Suprapubic skin (tissue), 4 donors: ENCODE results near the gene CDH13. TPM values are rescaled to one million over a fixed set of nuclear protein-coding genes. Genes with fewer than 3 reads are reported as not detected.

Experiments
- DNase-seq, 2 donors: peaks; one replicate each; pipeline ENCODE4 v3.0.0-alpha.2; 2019; ENCODE audit warnings: low spot score in 2 of 2
- H3K27ac ChIP-seq: fragments of 200-600 bp; sonication (generic); one replicate; pipeline ENCODE4 v1.5.1; 2019
- H3K27me3 ChIP-seq: fragments of 200-600 bp; sonication (generic); one replicate; pipeline ENCODE4 v1.5.1; 2019
- H3K36me3 ChIP-seq: fragments of 200-600 bp; sonication (generic); one replicate; pipeline ENCODE4 v1.5.1; 2019
- H3K4me1 ChIP-seq: fragments of 200-600 bp; sonication (generic); one replicate; pipeline ENCODE4 v1.5.1; 2019
- H3K4me3 ChIP-seq: fragments of 200-600 bp; sonication (generic); one replicate; pipeline ENCODE4 v1.5.1; 2019; ENCODE audit warnings: mild to moderate bottlenecking
- H3K9me3 ChIP-seq: fragments of 200-600 bp; sonication (generic); one replicate; pipeline ENCODE4 v1.5.1; 2019
- CTCF ChIP-seq, 2 donors: fragments of 200-600 bp in 1 of 2; fragments of 450-650 bp in 1 of 2; sonication (generic) in 1 of 2; IDR thresholded peaks; one replicate each; pipeline ENCODE4 v1.5.1; 2016 to 2019; ENCODE audit warnings: antibody characterized with exemption in 2 of 2, mild to moderate bottlenecking in 1 of 2, moderate library complexity in 1 of 2
- EP300 ChIP-seq: sonication (generic); formaldehyde crosslinking; IDR thresholded peaks from one replicate; pipeline ENCODE4 v1.6.1; 2017; ENCODE audit warnings: antibody characterized with exemption
- POLR2A ChIP-seq, 2 donors: fragments of 450-650 bp; IDR thresholded peaks; one replicate each; pipeline ENCODE4 v1.6.1; 2017; ENCODE audit warnings: antibody characterized with exemption in 2 of 2, mild to moderate bottlenecking in 2 of 2, moderate library complexity in 2 of 2
- POLR2AphosphoS5 ChIP-seq, 3 donors: sonication (generic); formaldehyde crosslinking; IDR thresholded peaks; one replicate each; pipeline ENCODE4 v1.6.1; 2017; ENCODE audit warnings: antibody characterized with exemption in 3 of 3
- WGBS: methylation state at CpG from one replicate; pipeline ENCODE4 v1.1.5; 2018; 5-methylcytosine and 5-hydroxymethylcytosine counted together
- total RNA-seq, 4 donors: library from RNA; depleted of rRNA; stranded (reverse); fragments of >200 nt; gene quantifications; one replicate each; pipeline ENCODE4 v1.1.0, GENCODE V29; 2016

The CDH13 gene
- total RNA-seq, 4 donors from 2014 or later, result 90.4 to 176 (median 139) TPM

GRCh38 chr16:83704656-83705055 lies 1077.9 kb downstream of the CDH13 start:
- H3K36me3 ChIP-seq, result no peaks in the 10 kb centered on the region
- TF ChIP-seq CTCF (IDR thresholded peaks at IDR 0.05) (no peak), POLR2A (IDR thresholded peaks at IDR 0.05) (no peak), EP300 (no peak), POLR2AphosphoS5 (IDR thresholded peaks at IDR 0.05) (no peak)
- H3K4me1 ChIP-seq, result no peaks in the 10 kb centered on the region
- H3K4me3 ChIP-seq, result no peak overlapping the region
- DNase-seq, result no peak
- H3K27ac ChIP-seq, result no peak overlapping the region
- no peaks in the 10 kb centered on the region for H3K27me3 ChIP-seq
- no peaks in the 10 kb centered on the region for H3K9me3 ChIP-seq

GRCh38 chr16:83705856-83706255 lies 1079.1 kb downstream of the CDH13 start:
- Histone ChIP-seq H3K4me3 (no peak overlapping the region), H3K27me3 (no peaks in the 10 kb centered on the region), H3K27ac (no peak overlapping the region), H3K36me3 (no peaks in the 10 kb centered on the region), H3K9me3 (no peaks in the 10 kb centered on the region), H3K4me1 (no peaks in the 10 kb centered on the region)
- WGBS, result 87% methylated on average over 4 of the region's 4 CpGs
- TF ChIP-seq CTCF (IDR thresholded peaks at IDR 0.05), result no peak
- no peak for TF ChIP-seq EP300
- TF ChIP-seq POLR2AphosphoS5 (IDR thresholded peaks at IDR 0.05), result no peak
- TF ChIP-seq POLR2A (IDR thresholded peaks at IDR 0.05), result no peak
- DNase-seq, result peak in 1 of 2 donors; percentile 29

- Histone ChIP-seq H3K27ac (no peak overlapping the region), H3K27me3 (no peaks in the 10 kb centered on the region), H3K4me3 (no peak overlapping the region), H3K36me3 (no peaks in the 10 kb centered on the region), H3K4me1 (no peaks in the 10 kb centered on the region), H3K9me3 (no peaks in the 10 kb centered on the region)
- no peak for TF ChIP-seq EP300
- TF ChIP-seq CTCF (IDR thresholded peaks at IDR 0.05), result no peak
- no peak for TF ChIP-seq POLR2A (IDR thresholded peaks at IDR 0.05)
- no peak for TF ChIP-seq POLR2AphosphoS5 (IDR thresholded peaks at IDR 0.05)
- DNase-seq, result no peak
- 92% methylated on average over 4 of the region's 4 CpGs for WGBS
Measured at GRCh38 chr16:83706394-83706793, 1079.6 kb downstream of the CDH13 start.

DNA sequence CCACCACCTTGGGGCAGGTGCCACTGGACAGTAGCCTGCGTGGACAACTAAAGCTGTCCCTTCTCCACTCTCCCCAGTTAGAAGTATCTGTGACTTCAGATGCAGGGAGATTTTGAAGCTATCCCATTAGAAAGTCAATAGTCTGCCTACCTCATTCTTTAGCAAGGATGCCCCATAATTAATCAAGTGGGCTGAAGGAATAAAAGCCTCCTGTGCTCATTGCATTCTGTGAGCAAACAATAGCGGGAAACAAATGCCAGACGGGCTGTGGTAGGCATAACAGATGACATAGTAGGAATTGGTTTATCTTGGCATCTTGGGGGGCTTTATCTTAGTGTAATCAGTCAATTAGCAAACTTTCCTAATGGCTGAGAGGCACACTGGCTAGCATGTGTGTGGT lies 1084.3 kb downstream of the CDH13 start:
- H3K36me3 ChIP-seq, result no peaks in the 10 kb centered on the region
- H3K27ac ChIP-seq, result no peak overlapping the region
- no peaks in the 10 kb centered on the region for H3K27me3 ChIP-seq
- no peaks in the 10 kb centered on the region for H3K9me3 ChIP-seq
- no peaks in the 10 kb centered on the region for H3K4me1 ChIP-seq
- no peak for DNase-seq
- no peak overlapping the region for H3K4me3 ChIP-seq
- no peak for TF ChIP-seq CTCF (IDR thresholded peaks at IDR 0.05)
- 96% methylated on average over 3 of the region's 3 CpGs for WGBS

DNA sequence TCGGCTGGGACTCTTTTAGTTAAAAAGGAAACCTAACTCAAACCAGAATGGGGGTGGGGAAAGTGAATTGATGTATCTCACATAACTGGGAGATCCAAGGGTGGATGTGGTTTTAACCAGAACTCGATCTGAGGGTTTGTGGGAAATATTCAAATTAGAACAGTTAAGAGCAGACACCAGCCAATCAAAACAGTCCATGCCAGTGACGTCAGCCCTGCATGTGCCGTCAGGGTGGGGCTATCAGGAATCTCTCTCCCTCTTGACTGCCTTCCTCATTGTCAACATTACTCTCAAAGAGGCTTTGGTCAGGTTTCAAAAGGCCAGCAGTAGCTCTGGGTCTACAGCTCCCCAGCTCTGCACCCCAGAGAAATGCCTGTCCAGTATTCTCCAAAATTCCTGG lies 1086.8 kb downstream of the CDH13 start:
- no peak for DNase-seq
- H3K27ac ChIP-seq, result no peak overlapping the region
- H3K9me3 ChIP-seq, result no peaks in the 10 kb centered on the region
- no peaks in the 10 kb centered on the region for H3K4me1 ChIP-seq
- 73% methylated on average over 4 of the region's 4 CpGs for WGBS
- TF ChIP-seq CTCF (IDR thresholded peaks at IDR 0.05) (no peak), EP300 (no peak), POLR2AphosphoS5 (IDR thresholded peaks at IDR 0.05) (no peak), POLR2A (IDR thresholded peaks at IDR 0.05) (no peak)
- H3K4me3 ChIP-seq, result no peak overlapping the region
- no peaks in the 10 kb centered on the region for H3K27me3 ChIP-seq
- no peaks in the 10 kb centered on the region for H3K36me3 ChIP-seq
